Activated CD8-positive, alpha-beta memory T cell treated with anti-CD3 and anti-CD28 coated beads, Interleukin-2, amount 50 U/mL, for 24 hours (primary cell): ENCODE measurements around the gene ATP5ME.
"Not testable (repeated sequence)": the region's sequence is repeated elsewhere in the genome, so short reads cannot be mapped to it uniquely, and the experiment has no call there.

ENCODE experiments used
- DNase-seq: peaks from one replicate; pipeline ENCODE4 v3.0.0-alpha.2; 2020; ENCODE audit errors: extremely low read depth

ATP5ME gene

DNA sequence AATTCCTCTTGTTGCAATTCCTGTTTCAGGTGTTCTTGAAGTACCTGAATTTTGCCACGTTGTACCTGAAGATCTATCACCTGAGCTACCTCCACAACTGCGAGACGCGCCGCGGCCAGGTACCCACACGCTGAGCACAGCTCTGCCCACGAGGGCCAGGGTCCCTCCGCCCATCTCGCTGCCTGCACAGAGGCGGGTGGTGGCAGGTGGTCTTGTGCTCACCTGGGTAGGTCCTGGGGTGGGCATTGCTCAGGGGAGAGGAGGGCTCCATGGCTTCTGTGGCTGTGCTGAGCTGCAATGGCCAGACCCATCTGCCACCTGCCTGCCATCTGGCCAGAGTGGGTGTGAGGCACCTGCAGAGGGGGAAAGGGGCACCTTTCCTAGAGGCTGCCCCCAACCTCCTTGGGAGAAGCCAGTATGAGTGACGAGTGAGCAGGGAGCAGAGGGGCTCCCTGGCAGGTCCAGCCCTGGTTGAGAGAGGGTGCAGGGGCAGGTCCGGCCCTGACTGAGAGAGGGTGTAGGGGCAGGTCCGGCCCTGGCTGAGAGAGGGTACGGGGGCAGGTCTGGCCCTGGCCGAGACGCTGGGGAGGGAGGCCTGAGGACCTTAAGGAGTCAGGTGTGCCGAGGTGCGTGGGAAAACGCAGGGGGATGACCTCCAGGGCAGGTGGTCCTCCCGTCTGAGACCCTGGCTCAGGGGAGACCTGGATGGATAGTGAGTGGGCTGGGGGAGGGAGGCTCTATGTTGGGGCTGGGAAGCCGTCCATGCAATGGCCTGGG, 38.0 kb downstream of the ATP5ME start:
- DNase-seq, result no peak

DNA sequence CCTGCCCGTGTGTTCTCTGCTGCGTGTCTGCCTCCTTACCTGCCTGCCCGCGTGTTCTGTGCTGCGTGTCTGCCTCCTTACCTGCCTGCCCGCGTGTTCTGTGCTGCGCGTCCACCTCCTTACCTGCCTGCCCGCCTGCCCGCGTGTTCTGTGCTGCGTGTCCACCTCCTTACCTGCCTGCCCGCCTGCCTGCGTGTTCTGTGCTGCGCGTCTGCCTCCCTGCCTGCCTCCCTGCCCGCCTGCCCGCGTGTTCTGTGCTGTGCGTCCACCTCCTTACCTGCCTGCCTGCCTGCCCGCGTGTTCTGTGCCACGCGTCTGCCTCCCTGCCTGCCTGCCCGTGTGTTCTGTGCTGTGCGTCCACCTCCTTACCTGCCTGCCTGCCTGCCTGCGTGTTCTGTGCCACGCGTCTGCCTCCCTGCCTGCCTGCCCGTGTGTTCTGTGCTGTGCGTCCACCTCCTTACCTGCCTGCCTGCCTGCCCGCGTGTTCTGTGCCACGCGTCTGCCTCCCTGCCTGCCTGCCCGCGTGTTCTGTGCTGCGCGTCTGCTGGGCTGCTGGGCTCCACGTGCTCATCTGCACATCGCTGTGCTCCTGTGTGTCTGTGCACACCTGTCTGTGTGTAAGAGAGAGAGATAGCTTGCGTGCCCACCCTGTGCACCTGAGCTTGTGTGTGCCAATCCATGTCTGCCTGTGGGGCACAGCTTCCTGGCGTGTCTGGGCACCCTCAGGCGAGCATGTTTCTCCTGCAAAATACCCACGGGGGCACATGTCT, 38.8 kb downstream of the ATP5ME start:
- DNase-seq, result not testable (repeated sequence)

DNA sequence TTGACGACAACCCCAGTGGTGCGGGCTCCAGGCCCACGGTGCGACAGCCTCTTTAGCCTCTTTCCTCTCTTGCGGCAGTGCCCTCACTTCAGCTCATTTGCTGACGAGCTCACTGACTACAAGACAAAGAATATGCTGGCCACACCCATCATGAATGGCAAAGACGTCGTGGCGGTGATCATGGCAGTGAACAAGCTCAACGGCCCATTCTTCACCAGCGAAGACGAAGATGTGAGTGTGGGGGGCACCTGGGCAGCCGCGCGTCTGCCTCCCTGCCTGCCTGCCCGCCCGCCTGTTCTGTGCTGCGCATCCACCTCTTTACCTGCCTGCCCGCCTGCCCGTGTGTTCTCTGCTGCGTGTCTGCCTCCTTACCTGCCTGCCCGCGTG, 39.5 kb downstream of the ATP5ME start:
- DNase-seq, result no peak

DNA sequence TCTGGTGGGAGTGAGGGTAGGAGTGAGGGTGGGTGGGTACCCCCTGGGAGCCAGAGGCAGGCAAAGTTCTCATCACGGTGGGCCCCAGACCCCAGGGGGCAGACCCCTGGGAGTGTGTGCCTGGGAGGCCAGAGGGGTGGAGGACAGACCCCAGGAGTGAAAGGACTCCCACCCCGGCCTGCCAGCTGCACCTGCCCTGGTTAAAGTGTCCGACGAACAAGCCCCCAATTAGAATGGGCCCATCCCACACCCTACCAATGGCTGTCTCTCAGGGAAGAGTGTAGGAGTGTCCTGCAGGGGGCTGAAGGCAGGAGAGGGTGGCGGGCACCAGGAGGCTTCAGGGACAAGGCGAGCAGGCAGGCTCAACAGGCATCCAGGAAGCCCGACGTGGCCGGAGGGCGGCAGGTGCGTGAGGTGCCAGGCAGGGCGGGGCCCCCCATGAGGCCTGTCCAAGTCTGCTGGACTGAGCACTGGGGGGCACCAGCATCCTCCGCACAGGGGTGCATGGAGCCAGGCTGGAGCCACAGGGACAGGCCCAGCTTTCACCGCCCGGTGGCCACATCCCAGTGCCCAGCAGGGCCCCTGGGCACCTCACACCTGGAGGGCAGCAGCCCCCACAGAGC, 40.0 kb downstream of the ATP5ME start:
- no peak for DNase-seq

DNA sequence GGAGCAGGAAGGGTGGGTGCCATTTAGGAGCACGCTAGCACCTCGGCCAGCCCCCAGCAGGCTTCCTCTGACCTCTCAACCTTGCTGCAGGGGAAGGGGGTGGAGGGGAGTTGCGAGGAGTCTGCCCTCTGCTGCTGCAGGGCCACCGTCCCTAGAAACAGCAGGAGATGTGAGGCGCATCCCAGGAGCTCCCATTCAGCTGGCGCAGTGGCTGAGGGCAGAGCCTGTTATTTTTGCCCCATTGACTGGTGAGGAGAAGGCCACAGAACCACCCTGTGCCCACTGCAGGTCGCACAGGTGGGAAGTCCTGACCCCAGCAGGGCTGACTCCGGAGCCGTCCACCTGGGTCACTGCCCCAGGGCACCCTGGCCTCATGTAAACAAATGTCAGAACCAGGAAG, 40.7 kb downstream of the ATP5ME start:
- DNase-seq, result no peak

DNA sequence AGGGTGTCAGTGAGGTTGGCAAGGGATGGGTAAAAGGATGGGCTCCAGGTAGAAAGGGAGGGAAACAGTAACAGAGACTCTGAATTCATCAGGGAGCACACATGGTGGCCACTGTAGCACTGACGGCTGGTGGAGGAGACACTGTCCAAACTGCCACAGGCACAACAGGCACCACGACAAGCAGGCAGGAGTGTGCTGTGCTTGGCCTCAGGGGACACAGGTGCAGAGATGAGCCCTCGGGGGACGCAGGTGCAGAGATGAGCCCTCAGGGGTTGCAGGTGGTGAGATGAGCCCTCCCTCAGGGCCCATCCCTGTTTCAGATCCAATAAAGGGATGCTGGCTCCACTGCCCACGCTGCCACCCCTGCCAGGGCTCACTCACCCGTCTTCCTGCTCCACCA, 41.1 kb downstream of the ATP5ME start:
- no peak for DNase-seq

DNA sequence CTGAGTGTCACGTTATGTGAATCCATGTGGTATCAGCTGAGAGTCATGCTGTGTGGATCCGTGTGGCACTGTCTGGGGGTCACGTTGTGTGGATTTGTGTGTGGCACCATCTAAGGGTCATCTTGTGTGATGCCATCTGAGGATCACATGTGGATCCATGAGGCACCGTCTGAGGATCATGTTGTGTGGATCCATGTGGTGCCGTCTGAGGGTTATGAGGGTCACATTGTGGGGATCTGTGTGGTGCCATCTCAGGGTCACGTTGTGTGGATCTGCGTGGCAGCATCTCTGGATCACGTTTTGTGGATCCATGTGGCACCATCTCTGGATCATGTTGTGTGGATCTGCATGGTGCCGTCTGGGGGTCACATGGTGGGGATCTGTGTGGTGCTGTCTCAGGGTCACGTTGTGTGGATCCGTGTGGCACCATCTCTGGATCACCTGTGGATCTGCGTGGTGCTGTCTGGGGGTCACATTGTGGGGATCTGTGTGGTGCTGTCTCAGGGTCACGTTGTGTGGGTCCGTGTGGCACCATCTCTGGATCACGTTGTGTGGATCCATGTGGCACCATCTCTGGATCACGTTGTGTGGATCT, 41.8 kb downstream of the ATP5ME start:
- DNase-seq, result no peak

DNA sequence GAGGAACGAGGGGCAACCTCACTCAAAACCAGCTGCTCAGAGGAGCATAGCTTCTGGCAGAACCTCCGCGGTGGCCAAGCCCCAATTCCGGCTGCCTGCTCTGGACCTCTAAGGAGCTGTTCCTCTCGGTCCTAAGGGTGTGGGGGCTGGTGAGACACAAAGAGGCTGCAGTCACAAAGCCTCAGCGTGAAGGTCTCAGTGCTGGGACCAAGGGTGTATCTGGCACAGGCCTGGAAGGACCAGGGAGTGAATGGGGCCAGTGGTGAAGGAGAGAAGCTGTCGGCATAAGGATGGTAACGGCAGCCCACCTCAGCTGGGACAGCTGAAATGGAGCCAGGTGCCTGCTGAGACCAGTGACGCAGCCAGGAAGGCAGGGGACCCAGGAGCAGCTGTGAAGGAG, 43.4 kb downstream of the ATP5ME start:
- no peak for DNase-seq

DNA sequence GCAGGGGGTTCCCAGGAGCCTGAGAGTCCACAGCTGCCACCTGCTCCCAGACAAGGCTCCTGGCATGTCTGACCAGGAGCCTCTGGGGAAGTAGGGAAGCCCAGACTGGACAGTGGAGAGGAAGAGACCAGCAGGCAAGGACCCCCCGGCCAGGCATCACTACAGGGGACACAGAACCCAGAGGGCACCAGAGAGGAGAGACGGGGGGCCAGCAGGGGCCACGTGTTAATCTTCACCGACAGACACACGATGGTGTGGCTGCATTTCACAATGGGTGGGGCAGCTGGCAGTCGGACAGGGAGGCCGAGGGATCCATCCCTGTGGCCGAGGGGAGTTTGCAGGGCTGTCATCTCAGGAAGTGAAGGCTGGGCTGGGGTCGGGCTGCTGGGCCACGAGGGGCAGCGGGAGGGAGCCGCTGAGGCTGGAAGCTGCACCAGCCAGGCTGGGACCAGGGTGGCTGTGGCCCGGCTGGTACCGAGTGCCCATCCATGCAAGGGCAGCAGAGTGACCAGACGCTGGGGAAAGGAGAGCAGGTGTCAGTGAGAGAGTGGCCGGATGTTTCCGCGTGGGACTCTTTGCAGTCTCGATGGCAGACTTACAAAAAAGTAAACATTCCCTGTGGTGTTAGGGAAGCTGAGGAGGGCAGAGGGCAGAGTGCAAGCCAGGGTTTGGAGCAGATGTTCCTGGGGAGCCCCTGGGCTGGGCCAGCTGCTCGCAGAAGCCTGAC, 44.0 kb downstream of the ATP5ME start:
- DNase-seq, result no peak

DNA sequence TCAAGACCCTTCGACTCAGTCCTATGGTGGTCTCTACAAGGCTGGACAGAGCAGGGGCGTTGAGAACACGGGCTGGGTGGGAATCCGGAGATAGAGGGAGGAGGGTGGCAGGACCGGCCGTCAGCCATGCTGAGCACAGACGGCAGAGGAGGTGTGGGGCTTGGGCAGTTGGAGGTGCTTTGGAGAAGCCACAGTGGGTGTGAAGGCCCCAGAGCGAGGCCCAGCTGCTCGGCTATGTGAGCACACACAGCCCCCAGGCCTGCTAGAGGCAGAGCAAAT, 44.5 kb downstream of the ATP5ME start:
- DNase-seq, result no peak

DNA sequence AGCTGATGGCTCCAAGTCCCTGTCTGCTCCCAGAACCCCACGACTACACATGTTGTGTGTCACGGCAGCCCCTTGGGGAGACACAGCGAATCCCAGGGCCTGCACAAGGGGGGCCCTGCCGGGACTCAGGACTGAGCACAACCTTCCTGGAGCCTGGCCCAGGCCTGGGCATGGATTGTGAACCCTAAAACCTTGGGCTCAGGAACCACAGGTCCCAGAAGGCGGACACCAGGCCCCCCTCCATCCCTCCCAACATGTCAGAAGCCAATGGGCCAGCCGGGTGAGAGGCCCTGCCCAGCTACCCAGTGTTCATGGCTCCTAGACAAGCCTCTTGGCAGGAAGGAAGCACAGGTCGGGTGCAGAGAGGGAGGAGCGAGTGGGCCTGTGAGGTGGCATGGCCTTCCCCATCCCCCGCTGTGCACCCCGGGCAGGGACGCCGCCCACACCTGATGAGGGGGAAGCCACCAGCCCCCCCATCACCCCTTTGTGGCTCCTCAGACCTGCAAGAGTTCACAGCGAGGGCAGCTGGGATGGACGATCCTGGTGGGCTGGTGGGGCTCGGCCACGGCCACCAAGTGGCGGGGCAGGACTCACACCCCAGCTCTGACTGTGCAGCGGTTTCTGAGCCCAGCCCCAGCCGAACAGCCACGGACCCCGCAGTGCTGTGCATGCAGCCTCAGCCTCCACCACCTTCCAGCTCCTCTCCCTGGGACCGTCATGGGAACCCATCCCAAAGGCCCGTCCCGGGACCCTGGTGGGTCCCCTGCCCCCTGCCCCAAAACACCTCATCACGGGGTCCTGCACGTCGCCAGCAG, 45.0 kb downstream of the ATP5ME start:
- no peak for DNase-seq

DNA sequence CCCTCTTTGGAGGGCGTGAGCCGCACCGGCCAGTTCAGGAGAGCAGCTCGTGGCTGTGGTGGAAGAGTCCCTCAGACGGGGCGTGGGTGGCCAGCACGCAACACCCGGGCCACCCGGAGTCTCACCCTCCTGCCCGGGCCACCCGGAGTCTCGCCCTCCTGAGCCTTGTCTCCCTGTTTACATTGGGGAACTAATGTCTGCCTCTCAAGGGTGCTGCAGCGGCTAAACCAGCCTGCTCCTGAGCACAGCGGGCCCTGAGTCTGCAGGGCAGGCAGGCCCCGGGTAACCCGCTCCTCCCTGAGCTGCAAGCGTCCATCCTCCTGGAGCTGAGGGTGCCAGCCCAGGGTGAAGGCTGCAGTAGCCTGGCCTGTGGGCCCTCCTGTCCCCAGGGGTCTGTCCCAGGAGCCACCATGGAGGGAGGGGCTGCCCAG, 45.8 kb downstream of the ATP5ME start:
- no peak for DNase-seq

DNA sequence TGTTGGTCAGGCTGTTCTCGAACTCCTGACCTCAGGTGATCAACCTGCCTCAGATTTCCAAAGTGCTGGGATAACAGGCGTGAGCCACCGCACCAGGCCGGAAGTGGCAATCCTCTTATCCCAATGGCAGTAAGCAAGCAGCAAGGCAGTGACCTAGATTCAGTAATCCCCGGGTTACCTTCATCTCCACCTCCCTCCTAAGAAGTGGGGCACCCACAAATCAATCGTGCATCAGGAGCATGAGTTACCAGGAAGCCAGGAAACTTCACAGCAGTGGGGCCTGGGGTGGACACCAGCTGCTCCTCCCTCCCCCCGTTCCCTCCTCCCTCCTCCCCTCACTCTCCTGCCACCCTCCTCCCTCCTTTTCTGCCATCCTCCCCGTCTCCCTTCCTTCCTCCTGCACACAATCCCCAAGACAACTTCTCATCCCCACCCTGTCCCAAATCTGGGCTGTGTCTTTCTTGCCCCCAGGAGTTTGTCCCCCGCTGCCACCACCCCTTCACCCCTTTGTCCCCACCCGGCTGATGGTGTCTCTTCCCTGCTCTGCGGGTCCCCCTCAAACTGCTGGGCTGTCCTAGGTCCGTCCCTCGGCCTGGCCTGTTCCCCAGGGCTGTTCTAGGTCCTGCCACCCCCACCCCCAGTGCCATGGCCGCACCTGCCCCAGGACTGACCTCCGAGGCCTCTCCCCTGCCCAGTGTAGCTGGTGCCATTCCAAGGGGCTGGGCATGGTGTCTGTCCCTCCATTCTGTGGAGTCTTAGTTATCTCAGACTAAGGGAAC, 46.5 kb downstream of the ATP5ME start:
- no peak for DNase-seq

DNA sequence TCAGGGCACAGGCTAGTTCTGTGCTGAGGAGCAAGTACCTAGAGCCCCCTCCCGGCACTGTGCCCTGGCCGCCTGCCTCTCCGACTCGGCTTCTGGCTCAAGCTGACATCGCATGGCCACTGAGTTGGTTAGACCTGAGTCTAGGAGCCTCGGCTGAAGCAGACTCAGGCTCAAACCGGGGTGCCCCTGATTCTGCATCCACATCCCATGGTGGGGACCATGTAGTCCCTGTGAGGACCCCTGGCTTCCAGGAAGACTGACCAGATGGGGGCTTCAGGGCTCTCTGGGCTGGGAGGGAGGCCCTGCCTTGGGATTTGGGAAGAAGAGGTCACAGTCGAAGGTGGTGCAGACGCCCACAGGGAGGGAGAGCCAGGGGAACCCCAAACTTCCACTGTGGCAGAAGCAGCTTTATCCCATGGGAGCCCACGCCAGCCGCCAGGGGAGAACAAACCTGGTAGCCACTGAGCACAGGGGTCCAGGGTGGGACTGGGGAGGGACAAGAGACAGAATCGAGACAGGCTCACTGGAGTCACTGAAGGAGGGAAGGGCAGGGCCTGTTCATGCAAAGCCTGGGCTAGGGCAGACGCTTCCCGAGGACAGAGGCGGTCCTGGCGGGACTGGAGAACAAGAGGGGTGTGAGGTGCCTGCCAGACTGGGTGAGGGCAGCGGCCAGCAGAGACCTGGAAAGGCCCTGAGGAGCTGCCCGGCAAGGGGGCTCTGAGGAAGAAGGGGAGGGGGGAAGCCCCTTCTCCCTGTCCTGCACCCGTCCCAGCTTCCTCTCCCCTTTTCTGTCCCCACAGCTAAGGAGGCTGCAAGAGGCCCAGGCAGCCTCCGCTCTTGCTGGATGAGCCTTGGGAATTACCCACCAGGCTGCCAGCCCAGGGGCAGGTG, 47.6 kb downstream of the ATP5ME start:
- DNase-seq, result no peak

DNA sequence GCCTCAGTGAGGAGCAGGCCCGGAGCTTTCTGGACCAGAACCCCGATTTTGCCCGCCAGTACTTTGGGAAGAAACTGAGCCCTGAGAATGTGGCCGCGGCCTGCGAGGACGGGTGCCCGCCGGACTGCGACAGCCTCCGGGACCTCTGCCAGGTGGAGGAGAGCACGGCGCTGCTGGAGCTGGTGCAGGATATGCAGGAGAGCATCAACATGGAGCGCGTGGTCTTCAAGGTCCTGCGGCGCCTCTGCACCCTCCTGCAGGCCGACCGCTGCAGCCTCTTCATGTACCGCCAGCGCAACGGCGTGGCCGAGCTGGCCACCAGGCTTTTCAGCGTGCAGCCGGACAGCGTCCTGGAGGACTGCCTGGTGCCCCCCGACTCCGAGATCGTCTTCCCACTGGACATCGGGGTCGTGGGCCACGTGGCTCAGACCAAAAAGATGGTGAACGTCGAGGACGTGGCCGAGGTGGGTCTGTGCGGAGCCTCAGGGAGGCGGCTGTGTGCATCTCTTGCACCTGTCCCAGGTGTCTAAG, 48.4 kb downstream of the ATP5ME start:
- DNase-seq, result no peak

DNA sequence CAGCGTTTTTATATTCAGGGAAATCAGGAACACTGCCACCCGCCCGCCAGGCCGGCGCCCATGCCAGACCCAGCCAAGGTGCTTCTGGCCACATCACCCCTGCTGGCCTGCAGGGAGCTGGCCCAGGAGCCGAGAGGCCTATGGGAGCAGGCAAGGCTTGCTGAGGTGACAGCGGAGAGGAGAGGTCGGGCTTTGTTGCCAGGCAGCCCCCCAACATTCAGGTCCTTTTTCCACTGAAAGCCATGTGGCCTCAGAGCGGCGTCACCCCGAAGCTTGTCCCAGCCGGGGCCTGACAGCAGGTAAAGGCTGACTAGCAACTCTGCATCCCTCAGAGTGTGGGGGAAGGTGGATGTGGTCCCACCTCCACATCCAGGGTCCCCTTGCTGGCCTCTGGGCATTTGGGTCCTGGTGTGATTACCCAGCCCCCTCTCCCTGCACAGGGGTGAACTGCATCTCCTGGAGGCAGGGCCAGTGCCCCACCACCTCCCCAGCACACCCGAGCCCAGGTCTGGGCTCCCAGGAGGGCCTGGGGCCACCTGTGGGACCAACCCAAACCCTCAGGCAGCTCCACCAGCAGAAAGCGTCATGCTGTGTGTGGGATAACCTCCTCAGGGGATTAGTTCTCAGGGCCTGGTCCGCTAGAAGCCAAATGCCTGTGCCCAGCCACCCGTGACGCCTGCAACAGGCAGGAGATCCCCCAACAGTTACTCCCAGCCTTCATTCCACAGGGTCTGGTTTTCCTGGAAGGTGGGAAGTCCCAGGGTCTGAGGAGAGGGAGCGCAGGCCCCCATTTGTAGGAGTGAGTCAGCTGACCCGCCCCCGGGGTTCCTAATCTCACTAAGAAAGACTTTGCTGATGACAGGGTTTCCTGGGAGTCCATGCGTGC, 49.1 kb downstream of the ATP5ME start, which contains the start of gene PDE6B:
Gene PDE6B, plus strand, starts transcription at position 869 of the 886 bp plus-strand sequence. CDS start 54 bp downstream, outside the sequence.
- no peak for DNase-seq

DNA sequence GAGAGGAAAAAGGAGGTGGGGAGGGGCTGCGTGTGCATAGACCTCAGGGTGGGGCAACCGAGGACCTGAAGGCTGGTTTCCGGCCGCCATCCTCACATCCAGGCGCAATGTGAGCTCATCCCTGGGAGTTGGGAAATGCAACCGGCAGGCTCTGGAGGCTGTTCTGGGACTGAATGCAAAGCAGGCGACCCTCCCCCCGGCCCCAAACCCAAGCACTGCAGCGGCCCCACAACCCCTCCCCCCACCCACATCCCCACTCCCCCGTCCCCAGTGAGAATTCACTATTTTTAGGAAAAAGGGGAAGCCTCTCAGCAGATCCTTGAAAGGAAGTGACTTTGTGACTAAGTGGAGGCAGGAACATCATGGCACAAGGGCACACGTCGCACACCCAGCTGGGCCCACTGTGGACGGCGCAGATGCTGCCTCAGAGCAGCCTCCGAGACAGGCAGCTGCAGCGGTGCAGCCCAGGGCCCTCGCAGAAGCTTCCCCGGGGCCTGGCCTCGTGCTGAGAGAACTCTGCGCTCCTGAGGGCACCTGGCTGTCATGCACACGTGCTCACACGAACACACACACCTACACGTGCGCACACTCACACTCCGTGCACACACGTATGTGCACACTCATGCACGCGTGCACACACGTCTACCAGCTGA, 50.0 kb downstream of the ATP5ME start:
- no peak for DNase-seq
